Neural progenitor cell (in vitro differentiated cells): ENCODE data around the gene ZNF581. TPM values are rescaled to one million over a fixed set of nuclear protein-coding genes. Genes with fewer than 3 reads are reported as not detected.

ENCODE experiments used
- DNase-seq: peaks from one replicate; pipeline ENCODE4 v3.0.0-alpha.2; 2016; ENCODE audit warnings: low spot score
- H2AFZ ChIP-seq: fragments of 200-600 bp; sonication (generic); replicated peaks from 2 replicates; pipeline ENCODE4 v1.6.1; 2016; ENCODE audit warnings: antibody characterized with exemption
- H3F3A ChIP-seq: fragments of 200-600 bp; sonication (generic); 2 replicates; pipeline ENCODE4 v1.6.1; 2016; ENCODE audit warnings: antibody characterized with exemption, low read depth
- H3K27ac ChIP-seq: fragments of 200-600 bp; sonication (generic); 2 replicates; pipeline ENCODE4 v1.5.1; 2016; ENCODE audit warnings: mild to moderate bottlenecking
- H3K27me3 ChIP-seq: fragments of 200-600 bp; sonication (generic); 2 replicates; pipeline ENCODE4 v1.6.1; 2016; ENCODE audit warnings: mild to moderate bottlenecking, moderate library complexity
- H3K36me3 ChIP-seq: fragments of 200-600 bp; sonication (generic); 2 replicates; pipeline ENCODE4 v1.5.1; 2016
- H3K4me1 ChIP-seq: fragments of 200-600 bp; sonication (generic); 2 replicates; pipeline ENCODE4 v1.6.1; 2016; ENCODE audit warnings: mixed run types
- H3K4me2 ChIP-seq: fragments of 200-600 bp; sonication (generic); 2 replicates; pipeline ENCODE4 v1.6.1; 2016
- H3K4me3 ChIP-seq: fragments of 200-600 bp; sonication (generic); 2 replicates; pipeline ENCODE4 v1.5.1; 2016
- H3K79me2 ChIP-seq: fragments of 200-600 bp; sonication (generic); 2 replicates; pipeline ENCODE4 v1.6.1; 2016; ENCODE audit warnings: low read depth
- H3K9ac ChIP-seq: fragments of 200-600 bp; sonication (generic); 2 replicates; pipeline ENCODE4 v1.6.1; 2016
- H3K9me3 ChIP-seq: fragments of 200-600 bp; sonication (generic); 2 replicates; pipeline ENCODE4 v1.5.1; 2016; ENCODE audit warnings: low read depth
- H4K20me1 ChIP-seq: fragments of 200-600 bp; sonication (generic); 2 replicates; pipeline ENCODE4 v1.6.1; 2016; ENCODE audit warnings: low read depth
- H3K27ac Mint-ChIP-seq: 3 replicates; pipeline ENCODE4 v1.8.0; 2021; ENCODE audit warnings: mixed read lengths
- H3K27me3 Mint-ChIP-seq: 2 replicates; pipeline ENCODE4 v1.8.0; 2022; ENCODE audit warnings: low read depth, mild to moderate bottlenecking, inconsistent platforms, moderate library complexity, mixed read lengths; ENCODE audit not compliant: insufficient read depth
- H3K36me3 Mint-ChIP-seq: 3 replicates; pipeline ENCODE4 v1.8.0; 2021; ENCODE audit warnings: mixed read lengths
- H3K4me1 Mint-ChIP-seq: 3 replicates; pipeline ENCODE4 v1.8.0; 2021; ENCODE audit warnings: mixed read lengths
- H3K4me3 Mint-ChIP-seq: 3 replicates; pipeline ENCODE4 v1.8.0; 2021; ENCODE audit warnings: mild to moderate bottlenecking, moderate library complexity, mixed read lengths
- H3K9me3 Mint-ChIP-seq: 3 replicates; pipeline ENCODE4 v1.8.0; 2020; ENCODE audit warnings: mixed read lengths
- CTCF ChIP-seq: fragments of 200-600 bp; sonication (generic); IDR thresholded peaks from 2 replicates; pipeline ENCODE4 v1.5.1; 2017; ENCODE audit warnings: antibody characterized with exemption, mild to moderate bottlenecking
- EZH2 ChIP-seq: fragments of 200-600 bp; sonication (generic); IDR thresholded peaks from 2 replicates; pipeline ENCODE4 v1.6.1; 2017; ENCODE audit warnings: antibody characterized with exemption, mild to moderate bottlenecking, moderate library complexity
- EZH2phosphoT487 ChIP-seq: fragments of 200-600 bp; sonication (generic); IDR thresholded peaks from 2 replicates; pipeline ENCODE4 v1.6.1; 2017; ENCODE audit warnings: antibody characterized with exemption
- total RNA-seq: library from RNA; depleted of rRNA; stranded (reverse); fragments of >200 nt; gene quantifications from 2 replicates; pipeline ENCODE4 v1.2.3, GENCODE V29; 2015; ENCODE audit warnings: low replicate concordance

The ZNF581 gene
- total RNA-seq, 1 donor from 2014 or later, result 12.2 TPM

GRCh38 chr19:55649268-55650125 is 6.0 kb downstream of the ZNF581 start:
- Histone ChIP-seq H3K9me3 (no peaks in the 10 kb centered on the region), H3K9ac (no peak overlapping the region), H3K27me3 (no peaks in the 10 kb centered on the region), H3K4me2 (peak overlapping the region; percentile 86), H3K4me1 (peaks cover 13% of the 10 kb centered on the region), H2AFZ (no peak overlapping the region), H3F3A (peaks cover 28% of the 10 kb centered on the region), H3K79me2 (peaks cover 38% of the 10 kb centered on the region), H3K36me3 (no peaks in the 10 kb centered on the region), H3K27ac (no peak overlapping the region), H3K4me3 (no peak overlapping the region), H4K20me1 (no peaks in the 10 kb centered on the region)
- Mint-ChIP-seq H3K36me3 (peaks cover 12% of the 10 kb centered on the region), H3K9me3 (no peaks in the 10 kb centered on the region), H3K4me3 (peak overlapping the region; percentile 86), H3K27me3 (peaks cover 15% of the 10 kb centered on the region), H3K4me1 (peaks cover 24% of the 10 kb centered on the region), H3K27ac (peak overlapping the region; percentile 74)
- DNase-seq, result no peak
- TF ChIP-seq EZH2phosphoT487 (no peak), CTCF (no peak), EZH2 (no peak)

GRCh38 chr19:55650126-55650557 is 6.7 kb downstream of the ZNF581 start:
- Mint-ChIP-seq H3K36me3 (peaks cover 12% of the 10 kb centered on the region), H3K4me1 (peaks cover 24% of the 10 kb centered on the region), H3K27ac (peak overlapping the region; percentile 11), H3K27me3 (peaks cover 15% of the 10 kb centered on the region), H3K4me3 (peak overlapping the region; percentile 77), H3K9me3 (no peaks in the 10 kb centered on the region)
- H3K79me2 ChIP-seq, result peaks cover 33% of the 10 kb centered on the region
- no peak overlapping the region for H2AFZ ChIP-seq
- no peaks in the 10 kb centered on the region for H3K27me3 ChIP-seq
- H3K4me3 ChIP-seq, result no peak overlapping the region
- H3K9me3 ChIP-seq, result no peaks in the 10 kb centered on the region
- TF ChIP-seq CTCF, result no peak
- TF ChIP-seq EZH2phosphoT487, result no peak
- TF ChIP-seq EZH2, result no peak
- no peak overlapping the region for H3K9ac ChIP-seq
- H3K36me3 ChIP-seq, result no peaks in the 10 kb centered on the region
- DNase-seq, result no peak
- peaks cover 30% of the 10 kb centered on the region for H3F3A ChIP-seq
- H3K27ac ChIP-seq, result no peak overlapping the region
- peaks cover 12% of the 10 kb centered on the region for H3K4me1 ChIP-seq
- no peaks in the 10 kb centered on the region for H4K20me1 ChIP-seq
- H3K4me2 ChIP-seq, result no peak overlapping the region

GRCh38 chr19:55650602-55651230 is 7.3 kb downstream of the ZNF581 start:
- Histone ChIP-seq H3K4me2 (no peak overlapping the region), H3K4me3 (no peak overlapping the region), H3K36me3 (no peaks in the 10 kb centered on the region), H3K27me3 (no peaks in the 10 kb centered on the region), H3K4me1 (peaks cover 12% of the 10 kb centered on the region), H3K79me2 (peaks cover 33% of the 10 kb centered on the region), H3F3A (peaks cover 28% of the 10 kb centered on the region), H3K9ac (no peak overlapping the region), H3K9me3 (no peaks in the 10 kb centered on the region), H4K20me1 (peaks cover 2% of the 10 kb centered on the region), H2AFZ (no peak overlapping the region), H3K27ac (no peak overlapping the region)
- TF ChIP-seq EZH2phosphoT487, result no peak
- no peak for TF ChIP-seq CTCF
- TF ChIP-seq EZH2, result no peak
- H3K27ac Mint-ChIP-seq, result peak overlapping the region; percentile 11
- H3K4me1 Mint-ChIP-seq, result peaks cover 21% of the 10 kb centered on the region
- H3K9me3 Mint-ChIP-seq, result no peaks in the 10 kb centered on the region
- H3K36me3 Mint-ChIP-seq, result peaks cover 9% of the 10 kb centered on the region
- peak overlapping the region; percentile 77 for H3K4me3 Mint-ChIP-seq
- peaks cover 11% of the 10 kb centered on the region for H3K27me3 Mint-ChIP-seq
- no peak for DNase-seq
